Tibial nerve (tissue), 4 donors: ENCODE measurements around the gene CNOT1. TPM values are rescaled to one million over a fixed set of nuclear protein-coding genes. Genes with fewer than 3 reads are reported as not detected.
A peak's percentile ranks its signal among the peaks of the same experiment; 100 is the strongest.

Experiments used
- DNase-seq, 2 donors: peaks; one replicate each; pipeline ENCODE4 v3.0.0-alpha.2; 2019; ENCODE audit warnings: low spot score in 2 of 2
- H3K27ac ChIP-seq, 4 donors: fragments of 200-600 bp; sonication (generic) in 3 of 4; one replicate each; pipeline ENCODE4 v1.5.1; 2017 to 2019; ENCODE audit warnings: mild to moderate bottlenecking in 1 of 4
- H3K27me3 ChIP-seq, 2 donors: fragments of 200-600 bp; sonication (generic) in 1 of 2; one replicate each; pipeline versions ENCODE4 v1.5.1 to v1.6.0; 2017 to 2019
- H3K36me3 ChIP-seq, 3 donors: fragments of 200-600 bp; sonication (generic); one replicate each; pipeline ENCODE4 v1.5.1; 2018 to 2019
- H3K4me1 ChIP-seq, 4 donors: fragments of 200-600 bp; sonication (generic) in 3 of 4; one replicate each; pipeline ENCODE4 v1.5.1; 2017 to 2019
- H3K4me3 ChIP-seq, 4 donors: fragments of 200-600 bp; sonication (generic) in 3 of 4; one replicate each; pipeline ENCODE4 v1.5.1; 2017 to 2019; ENCODE audit warnings: mild to moderate bottlenecking in 1 of 4, moderate library complexity in 1 of 4
- H3K9me3 ChIP-seq, 4 donors: fragments of 200-600 bp; sonication (generic) in 3 of 4; one replicate each; pipeline ENCODE4 v1.5.1; 2017 to 2019
- CTCF ChIP-seq, 5 experiments: fragments of 200-600 bp in 3 of 5; fragments of 450-650 bp in 2 of 5; sonication (generic) in 3 of 5; IDR thresholded peaks; one replicate each; pipeline ENCODE4 v1.5.1; 2016 to 2019; ENCODE audit warnings: antibody characterized with exemption in 5 of 5, mild to moderate bottlenecking in 3 of 5, moderate library complexity in 2 of 5
- EP300 ChIP-seq, 2 donors: sonication (generic); formaldehyde crosslinking; IDR thresholded peaks; one replicate each; pipeline ENCODE4 v1.6.1; 2017; ENCODE audit warnings: antibody characterized with exemption in 2 of 2, mild to moderate bottlenecking in 1 of 2
- POLR2A ChIP-seq, 2 donors: fragments of 450-650 bp; IDR thresholded peaks; one replicate each; pipeline ENCODE4 v1.6.1; 2017; ENCODE audit warnings: antibody characterized with exemption in 2 of 2, mild to moderate bottlenecking in 2 of 2, moderate library complexity in 2 of 2
- WGBS, 2 donors: methylation state at CpG; one replicate each; pipeline ENCODE4 v1.1.5; 2018; 5-methylcytosine and 5-hydroxymethylcytosine counted together
- total RNA-seq, 4 donors: library from RNA; depleted of rRNA; stranded (reverse); fragments of >200 nt; gene quantifications; one replicate each; pipeline ENCODE4 v1.1.0, GENCODE V29; 2016

The CNOT1 gene
- total RNA-seq, 4 donors from 2014 or later: 80.8 to 122 (median 105) TPM

- no peaks in the 10 kb centered on the region for H3K9me3 ChIP-seq
- no peaks in the 10 kb centered on the region for H3K36me3 ChIP-seq
- TF ChIP-seq EP300 (IDR thresholded peaks at IDR 0.05): no peak
- no peak for TF ChIP-seq CTCF (IDR thresholded peaks at IDR 0.05)
- no peak for TF ChIP-seq POLR2A (IDR thresholded peaks at IDR 0.05)
- 73 to 86% methylated on average over 9 to 10 of the region's 10 CpGs for WGBS, 2 donors
- H3K4me1 ChIP-seq: peaks cover 0 to 37% (median 20%) of the 10 kb centered on the region in 4 donors
- peaks cover 0 to 28% of the 10 kb centered on the region in 2 donors for H3K27me3 ChIP-seq
- no peak overlapping the region for H3K4me3 ChIP-seq
- peak overlapping the region in 1 of 4 donors; percentile 14 for H3K27ac ChIP-seq
- no peak for DNase-seq
Observed at GRCh38 chr16:58499092-58499511, 130.5 kb downstream of the CNOT1 start.

- Histone ChIP-seq H3K36me3 (no peaks in the 10 kb centered on the region), H3K4me1 (peaks cover 0 to 37% (median 20%) of the 10 kb centered on the region in 4 donors), H3K27me3 (peaks cover 0 to 28% of the 10 kb centered on the region in 2 donors), H3K27ac (no peak overlapping the region), H3K4me3 (no peak overlapping the region), H3K9me3 (no peaks in the 10 kb centered on the region)
- TF ChIP-seq CTCF (IDR thresholded peaks at IDR 0.05) (no peak), POLR2A (IDR thresholded peaks at IDR 0.05) (no peak), EP300 (IDR thresholded peaks at IDR 0.05) (no peak)
- no peak for DNase-seq
- WGBS, 2 donors: 82% methylated on average over 5 to 9 of the region's 9 CpGs
Observed at GRCh38 chr16:58498341-58499091, 131.1 kb downstream of the CNOT1 start.

GRCh38 chr16:58497935-58498334, 131.7 kb downstream of the CNOT1 start:
- H3K9me3 ChIP-seq: no peaks in the 10 kb centered on the region
- WGBS, 2 donors: 56 to 61% methylated on average over 5 of the region's 5 CpGs
- H3K27me3 ChIP-seq: peaks cover 0 to 28% of the 10 kb centered on the region in 2 donors
- H3K36me3 ChIP-seq: no peaks in the 10 kb centered on the region
- DNase-seq: no peak
- no peak overlapping the region for H3K27ac ChIP-seq
- H3K4me3 ChIP-seq: no peak overlapping the region
- peaks cover 0 to 37% (median 20%) of the 10 kb centered on the region in 4 donors for H3K4me1 ChIP-seq
- TF ChIP-seq POLR2A (IDR thresholded peaks at IDR 0.05) (no peak), EP300 (IDR thresholded peaks at IDR 0.05) (no peak), CTCF (IDR thresholded peaks at IDR 0.05) (no peak)

- H3K4me3 ChIP-seq: no peak overlapping the region
- H3K27ac ChIP-seq: no peak overlapping the region
- peaks cover 0 to 28% of the 10 kb centered on the region in 2 donors for H3K27me3 ChIP-seq
- DNase-seq: no peak
- H3K4me1 ChIP-seq: peaks cover 0 to 37% (median 20%) of the 10 kb centered on the region in 4 donors
- no peaks in the 10 kb centered on the region for H3K9me3 ChIP-seq
- WGBS, 2 donors: 93% methylated on average over 2 of the region's 2 CpGs
- no peaks in the 10 kb centered on the region for H3K36me3 ChIP-seq
- TF ChIP-seq CTCF (IDR thresholded peaks at IDR 0.05) (no peak), POLR2A (IDR thresholded peaks at IDR 0.05) (no peak), EP300 (IDR thresholded peaks at IDR 0.05) (no peak)
Observed at GRCh38 chr16:58497468-58497867, 132.2 kb downstream of the CNOT1 start.
